GM19438 (cell line): ENCODE results near the gene DUSP9.

Experiments
- ATAC-seq: cut with Tn5 transposase; IDR thresholded peaks from one replicate; pipeline ENCODE4 v1.9.1; 2021; ENCODE audit warnings: low read depth; ENCODE audit not compliant: unreplicated experiment

The DUSP9 gene

GRCh38 chrX:153635388-153635787, 11.6 kb upstream of the DUSP9 start:
- ATAC-seq: no peak

DNA sequence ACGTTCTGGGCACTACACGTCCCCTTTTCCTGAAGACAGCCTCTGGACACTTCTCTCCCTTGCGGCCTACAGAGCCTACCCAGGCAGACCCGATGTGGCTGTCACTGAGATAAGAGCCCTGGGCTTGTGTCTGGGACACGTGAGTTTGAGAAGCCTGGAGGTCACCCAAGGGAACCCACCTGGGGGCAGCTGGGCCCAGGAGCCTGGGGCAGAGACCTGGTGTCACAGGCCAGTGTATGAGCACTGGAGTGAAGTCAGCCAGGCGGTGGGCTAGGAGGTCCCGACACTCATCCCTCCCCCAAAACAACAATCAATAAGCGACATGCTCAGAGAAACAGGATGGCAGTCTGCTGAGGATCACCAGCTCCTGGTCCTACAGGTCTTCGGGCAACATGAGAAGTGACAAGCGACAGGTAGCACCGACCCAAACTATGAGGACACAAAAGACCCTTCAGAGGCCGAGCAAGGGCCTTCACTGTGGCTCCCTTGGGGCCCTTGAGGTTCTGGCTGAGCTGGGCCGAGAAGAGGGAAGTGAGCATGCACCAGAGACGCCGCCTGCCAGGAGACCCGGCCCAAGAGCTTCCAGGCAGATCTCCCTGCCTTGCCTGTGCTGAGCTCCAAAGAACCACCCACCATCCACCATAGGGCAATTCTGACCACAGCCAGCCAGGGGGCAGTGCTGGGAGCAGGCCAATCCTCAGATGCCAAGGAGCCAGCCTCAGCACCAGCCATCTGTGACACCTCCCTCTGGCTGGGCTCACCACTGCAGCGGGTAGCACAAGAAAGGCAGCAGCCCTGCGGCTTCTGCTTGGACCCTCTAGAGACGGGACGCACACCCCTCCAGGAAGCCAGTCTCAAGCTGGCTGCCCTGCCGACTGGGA, 11.0 kb upstream of the DUSP9 start:
- no peak for ATAC-seq

DNA sequence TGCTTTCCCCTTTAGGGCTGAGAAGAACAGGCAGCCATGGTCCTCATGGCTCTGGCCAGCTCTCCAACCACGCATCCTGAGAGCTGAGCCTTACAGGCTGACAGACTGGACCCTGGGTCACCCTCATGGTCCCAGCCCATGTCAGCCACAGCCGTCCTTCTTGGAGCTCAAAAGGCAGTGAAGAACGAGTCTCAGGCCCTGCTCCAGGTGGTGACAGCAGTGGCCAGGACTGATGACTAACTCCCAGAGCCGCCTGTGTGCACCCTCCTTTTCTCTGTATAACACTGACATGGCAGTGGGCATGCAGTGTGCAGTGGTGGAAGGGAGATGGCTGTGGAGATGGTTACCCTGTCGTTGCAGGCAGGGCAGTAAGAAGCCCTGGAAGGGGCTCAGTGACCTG, 10.3 kb upstream of the DUSP9 start:
- ATAC-seq: no peak

- ATAC-seq: no peak
Measured at GRCh38 chrX:153637121-153638040, 9.6 kb upstream of the DUSP9 start.

DNA sequence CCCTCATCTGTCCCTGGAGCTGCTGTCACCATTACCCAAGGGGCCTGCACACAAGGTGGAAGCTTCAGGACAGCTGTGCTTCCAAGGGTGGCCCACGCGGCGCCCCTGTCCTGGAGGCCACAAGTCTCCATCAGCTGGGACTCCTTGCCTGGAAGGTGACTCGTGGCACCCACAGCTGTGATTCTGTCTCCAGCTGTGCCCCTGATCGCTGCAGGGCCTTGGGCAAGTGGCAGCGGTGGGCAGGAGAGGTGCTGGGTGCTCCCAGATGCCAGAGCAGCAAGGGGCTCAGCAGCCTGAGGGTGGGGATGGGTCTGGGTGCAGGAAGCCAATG, 9.0 kb upstream of the DUSP9 start:
- no peak for ATAC-seq

GRCh38 chrX:153638436-153639176, 8.4 kb upstream of the DUSP9 start:
- no peak for ATAC-seq

GRCh38 chrX:153639177-153640044, 7.6 kb upstream of the DUSP9 start:
- ATAC-seq: no peak

DNA sequence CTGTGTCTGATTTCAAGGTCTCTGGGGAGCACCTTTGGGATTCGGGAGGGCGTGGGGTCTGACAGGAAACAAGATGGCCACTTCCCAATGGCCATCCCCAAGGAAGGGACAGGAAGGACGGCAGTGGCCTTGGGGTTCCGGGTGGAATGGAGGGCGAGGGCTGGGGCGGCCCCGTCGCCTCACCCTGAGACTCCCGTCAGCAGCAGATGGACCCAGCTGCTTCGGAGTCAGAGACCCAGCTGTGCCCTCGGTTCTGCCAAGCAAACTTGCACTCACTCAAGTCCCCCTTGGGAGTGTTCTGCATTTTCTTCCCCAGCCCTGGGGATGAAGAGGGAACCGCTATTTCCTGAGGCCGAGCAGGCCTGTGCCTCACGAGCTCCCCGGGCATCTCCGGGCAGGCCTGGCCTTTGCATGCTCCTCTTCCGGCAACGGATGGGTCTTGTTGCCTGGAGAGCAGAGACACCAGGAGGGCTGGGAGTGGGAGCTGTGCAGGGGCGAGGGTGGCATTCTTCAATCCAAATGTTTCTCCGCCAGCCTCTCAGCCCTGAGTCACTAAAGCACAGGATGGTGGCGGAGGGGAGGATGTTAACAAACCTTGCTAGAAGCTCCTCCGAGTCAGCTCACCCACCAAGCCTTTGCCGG, 6.8 kb upstream of the DUSP9 start:
- ATAC-seq: no peak

DNA sequence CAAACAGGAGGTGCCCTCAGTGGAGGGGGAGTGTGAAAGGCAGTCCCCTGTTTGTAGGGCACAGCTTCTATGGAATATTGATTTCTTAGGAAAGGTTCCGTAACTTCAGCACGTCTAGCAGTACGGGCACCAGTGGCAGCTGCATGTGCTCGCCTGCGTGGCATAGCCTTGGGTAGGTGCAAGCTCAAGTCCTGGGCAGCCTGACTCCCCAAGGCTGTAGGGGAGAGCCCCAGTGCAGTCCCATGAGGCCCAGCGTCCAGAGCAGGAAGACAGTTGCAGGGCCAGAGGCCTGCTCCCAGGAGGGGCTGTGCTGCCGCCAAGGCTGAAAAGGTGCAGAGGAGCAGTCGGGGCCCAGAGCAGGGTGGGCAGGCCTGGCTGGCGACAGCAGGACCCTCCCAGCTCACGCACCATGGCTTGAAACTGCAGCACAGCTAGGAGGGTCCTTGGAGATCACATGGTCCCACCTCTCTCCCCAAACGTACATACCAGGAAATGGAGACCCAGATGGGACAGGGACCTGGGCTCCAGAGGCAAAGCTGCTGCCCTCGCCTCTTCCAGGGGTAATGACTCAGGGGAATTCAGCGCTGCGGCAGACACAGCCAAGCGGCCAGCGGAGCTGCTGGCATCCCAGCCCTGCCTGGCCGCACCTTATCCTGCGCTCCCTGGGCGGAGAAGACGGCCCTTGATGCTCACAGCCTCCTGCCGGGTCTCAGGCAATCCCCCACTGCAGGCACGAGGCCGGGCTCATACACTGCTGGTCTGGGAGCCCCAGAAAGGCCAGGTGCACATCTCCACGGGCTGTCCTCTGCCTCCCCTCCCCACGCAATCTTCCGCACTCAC, 6.0 kb upstream of the DUSP9 start:
- ATAC-seq: no peak

DNA sequence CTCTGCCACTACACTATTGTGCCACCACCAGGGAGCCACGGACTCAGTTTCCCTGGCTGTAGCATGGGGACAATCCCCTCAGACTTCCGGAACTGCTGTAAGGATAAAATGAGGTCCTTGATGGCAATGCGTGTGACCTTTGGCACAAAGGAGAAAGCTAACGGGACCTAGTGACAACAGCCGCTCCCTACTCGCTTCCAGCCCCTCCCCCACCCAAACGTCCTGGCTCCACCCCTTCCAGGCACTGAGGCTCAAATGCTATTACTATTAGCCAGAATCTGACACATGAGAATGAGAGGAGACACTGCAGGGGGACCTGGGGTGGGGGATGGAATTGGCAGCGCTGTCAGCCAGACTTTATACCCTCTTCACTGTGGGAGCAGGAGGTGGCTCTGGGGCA, 5.4 kb upstream of the DUSP9 start:
- ATAC-seq: no peak

DNA sequence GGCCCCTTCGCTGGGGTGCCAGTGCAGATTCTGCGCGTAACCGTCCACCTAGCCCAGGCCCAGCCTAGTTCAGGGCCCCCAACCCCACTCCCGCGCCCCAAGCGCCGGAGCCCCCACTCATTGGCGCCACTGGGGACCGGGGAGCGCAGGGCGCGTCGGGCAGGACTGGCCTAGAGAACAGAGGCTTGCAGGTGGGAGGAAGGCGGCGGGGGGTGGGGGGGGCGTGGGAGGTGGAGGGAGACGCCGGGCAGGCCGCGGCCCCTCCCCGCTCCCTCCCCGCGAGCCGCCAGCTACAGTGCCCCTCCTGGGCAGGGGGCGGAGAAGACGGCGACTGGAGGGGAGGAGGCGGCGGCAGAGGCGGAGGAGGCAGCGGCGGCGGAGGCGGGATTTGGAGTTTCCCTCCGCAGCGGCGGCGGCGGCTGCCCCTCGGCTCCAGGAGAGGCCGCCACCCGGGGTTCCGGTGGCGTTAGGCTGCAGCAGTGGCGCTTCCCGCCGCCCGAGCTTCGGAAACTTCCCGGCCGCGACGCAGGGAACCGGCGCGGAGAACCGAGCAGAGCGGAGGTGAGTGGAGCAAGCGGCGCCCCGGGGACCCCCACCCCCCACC, 4.8 kb upstream of the DUSP9 start:
- ATAC-seq: no peak

DNA sequence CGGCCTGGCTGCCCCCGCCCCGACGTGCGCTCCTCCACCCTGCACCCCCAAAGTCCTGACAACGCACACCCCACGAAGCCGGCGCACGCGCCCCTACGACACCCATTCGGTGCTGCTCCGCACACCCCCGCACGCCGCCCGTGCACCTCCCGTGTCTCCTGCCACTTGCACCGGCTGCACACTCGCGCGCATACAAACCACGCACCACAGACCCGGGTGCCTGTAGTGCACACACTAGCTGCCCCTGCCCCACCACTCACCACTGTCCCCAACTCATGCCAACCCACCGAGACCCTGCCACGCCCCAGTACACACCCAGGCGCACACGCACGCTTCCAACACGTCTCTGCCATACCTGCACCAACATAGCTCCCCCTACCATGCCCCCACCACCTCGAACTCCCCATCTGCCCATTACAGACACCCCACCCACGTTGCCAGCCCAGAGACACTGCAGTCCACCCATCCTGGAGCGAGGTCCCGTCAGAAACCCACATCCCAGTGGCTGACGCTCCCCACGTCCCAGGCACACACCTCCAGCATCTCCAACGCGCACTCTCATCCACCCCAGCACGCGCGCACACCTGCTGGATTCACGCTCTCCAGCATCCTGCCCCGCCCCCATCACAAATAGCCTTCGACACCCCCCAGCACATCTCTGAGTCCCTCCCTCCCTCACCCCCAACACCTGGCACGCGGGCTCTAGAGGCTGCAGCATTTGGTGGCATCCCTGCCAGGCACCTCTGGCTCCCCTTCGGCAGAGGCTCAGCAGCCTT, 4.2 kb upstream of the DUSP9 start:
- ATAC-seq: no peak

DNA sequence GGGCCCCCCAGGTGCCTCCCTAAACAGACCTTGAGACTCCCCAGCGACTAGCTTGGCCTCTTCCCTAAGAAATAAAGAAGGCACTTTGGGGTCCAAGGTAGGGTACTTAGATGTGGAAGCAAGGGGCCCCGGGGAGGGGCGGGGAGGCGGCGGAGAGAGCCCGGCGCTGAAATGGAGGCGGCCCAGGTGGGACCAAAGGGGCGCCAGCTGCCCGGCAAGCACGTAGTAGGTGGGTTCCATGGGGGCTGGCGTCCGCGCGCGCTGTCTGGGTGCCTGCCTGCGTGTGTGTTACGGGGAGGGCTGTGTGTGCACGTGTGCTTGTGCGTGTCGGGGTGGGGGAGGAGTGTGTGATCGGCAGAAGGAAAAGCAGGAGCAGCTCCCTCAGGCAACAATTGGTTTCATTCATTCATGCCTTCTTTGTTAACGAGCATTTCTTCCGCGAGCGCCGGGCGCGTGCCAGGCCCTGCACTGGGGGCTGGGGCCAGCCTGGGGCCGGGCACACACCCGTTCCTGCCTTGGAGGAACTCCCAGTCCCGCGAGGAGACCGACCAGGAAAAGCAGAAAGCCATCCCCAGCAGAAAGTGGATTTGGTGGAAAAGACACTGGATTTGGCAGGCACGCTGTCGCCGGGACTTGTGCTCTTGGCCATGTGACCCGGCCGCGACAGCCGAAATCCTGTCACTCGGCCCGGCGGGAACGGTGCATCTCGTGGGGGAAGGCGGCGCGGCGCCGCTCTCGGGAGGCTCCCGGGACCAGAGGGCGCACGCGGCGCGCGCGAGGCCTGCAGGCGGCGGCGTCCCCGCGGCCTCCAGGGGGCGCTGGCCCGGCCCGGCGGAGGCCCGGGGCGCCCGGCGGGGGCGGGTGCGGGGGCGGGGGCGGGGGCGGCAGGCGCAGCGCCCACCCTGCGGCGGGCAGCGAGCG, 3.3 kb upstream of the DUSP9 start:
- no peak for ATAC-seq

GRCh38 chrX:153644356-153645125, 2.5 kb upstream of the DUSP9 start:
- ATAC-seq: no peak

DNA sequence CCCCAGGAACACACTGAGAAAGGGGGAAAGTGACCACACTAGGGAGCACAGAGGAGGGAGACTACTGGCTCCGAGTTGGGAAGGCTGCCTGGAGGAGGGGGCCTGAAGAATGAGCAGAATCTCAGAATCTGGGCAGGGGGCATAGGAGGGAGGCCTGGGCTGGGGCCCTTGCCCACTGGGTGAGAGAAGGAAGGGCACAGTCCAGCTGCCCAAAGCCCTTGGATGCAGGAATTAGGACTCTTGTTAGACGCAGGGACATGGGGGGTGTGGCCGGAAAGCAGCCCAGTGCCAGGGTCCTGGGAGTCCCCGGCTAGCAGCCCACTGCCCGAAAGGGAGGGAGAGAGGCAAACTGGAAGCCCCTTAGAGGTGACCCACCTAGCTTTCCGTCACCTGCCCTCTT, 1.9 kb upstream of the DUSP9 start:
- ATAC-seq: no peak
